ENCODE data around the gene CNEP1R1.

Gene CNEP1R1

DNA sequence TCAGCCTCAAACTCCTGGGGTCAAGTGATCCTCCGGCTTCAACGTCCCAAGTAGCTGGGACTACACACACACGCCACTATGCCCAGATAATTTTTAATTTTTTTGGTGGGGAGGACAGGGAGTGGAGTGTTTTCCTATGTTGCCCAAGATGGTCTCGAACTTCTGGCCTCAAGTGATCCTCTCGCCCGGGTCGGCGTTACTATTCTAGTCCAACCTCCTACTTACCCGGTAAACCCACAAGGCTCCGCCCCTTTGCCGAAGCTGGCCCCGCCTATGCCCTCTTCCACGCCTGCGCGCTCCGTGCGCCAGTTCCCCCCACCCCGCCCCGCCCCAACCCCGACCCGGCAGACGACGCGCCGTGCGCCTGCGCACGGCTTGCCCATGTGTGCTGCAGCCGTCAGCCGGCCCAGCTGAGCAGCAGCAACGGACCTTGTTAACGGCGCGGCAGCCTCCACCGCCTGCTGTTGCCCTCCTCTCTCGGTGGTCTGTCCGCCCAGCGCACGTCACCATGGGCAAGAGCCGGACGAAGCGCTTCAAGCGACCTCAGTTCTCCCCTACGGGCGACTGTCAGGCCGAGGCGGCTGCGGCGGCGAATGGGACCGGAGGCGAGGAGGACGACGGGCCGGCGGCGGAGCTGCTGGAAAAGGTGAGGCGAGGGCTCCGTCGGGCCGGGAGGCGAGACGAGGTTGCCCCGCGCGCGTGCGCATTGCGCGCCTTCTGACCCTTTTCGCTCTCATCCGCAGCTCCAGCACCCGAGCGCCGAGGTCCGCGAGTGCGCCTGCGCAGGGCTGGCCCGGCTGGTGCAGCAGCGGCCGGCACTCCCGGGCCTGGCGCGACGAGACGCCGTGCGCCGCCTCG is 40.8 kb downstream of the CNEP1R1 start, which contains the start of gene HEATR3:
Gene HEATR3, plus strand, starts transcription at position 347 of the 858 bp plus-strand sequence. Its CDS starts 162 bp downstream, at position 509.
- DNase-seq, result peak; percentile 89

- peak; percentile 32 for DNase-seq
Observed at GRCh38 chr16:50066482-50067289, 41.7 kb downstream of the CNEP1R1 start.

GRCh38 chr16:50067290-50067853 is 42.3 kb downstream of the CNEP1R1 start:
- peak; percentile 2 for DNase-seq

GRCh38 chr16:50068550-50068949 is 43.5 kb downstream of the CNEP1R1 start:
- no peak for DNase-seq

DNA sequence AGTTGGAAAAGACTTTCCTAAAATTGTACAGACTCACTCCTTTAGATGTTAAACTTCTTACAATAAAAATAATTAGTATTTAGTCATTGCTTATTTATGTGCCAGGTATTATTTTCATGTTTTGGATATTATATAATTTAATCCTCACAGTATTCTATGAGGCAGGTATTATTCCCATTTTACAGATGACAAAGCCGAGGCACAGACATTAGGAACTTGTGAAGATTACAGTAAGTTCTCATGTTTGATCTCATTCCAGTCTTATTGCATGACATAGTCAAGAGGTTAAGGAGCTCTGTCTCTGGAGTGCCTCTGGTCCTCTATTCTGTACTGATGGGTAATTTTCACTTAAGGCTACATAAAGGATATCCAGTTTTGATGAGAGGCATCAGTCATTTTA is 44.0 kb downstream of the CNEP1R1 start:
- no peak for DNase-seq

- DNase-seq, result no peak
Observed at GRCh38 chr16:50071075-50071671, 46.1 kb downstream of the CNEP1R1 start.

GRCh38 chr16:50072730-50073129 is 47.7 kb downstream of the CNEP1R1 start:
- no peak for DNase-seq

- no peak for DNase-seq
Observed at GRCh38 chr16:50079397-50080140, 54.5 kb downstream of the CNEP1R1 start.

GRCh38 chr16:50081428-50082018 is 56.5 kb downstream of the CNEP1R1 start:
- DNase-seq, result no peak

GRCh38 chr16:50083996-50084395 is 59.0 kb downstream of the CNEP1R1 start:
- no peak for DNase-seq

- DNase-seq, result no peak
Observed at GRCh38 chr16:50086176-50086575, 61.2 kb downstream of the CNEP1R1 start.
